GM18520 (cell line): ENCODE data around the gene PAPPA2.
"Not testable (repeated sequence)": the region's sequence is repeated elsewhere in the genome, so short reads cannot be mapped to it uniquely, and the experiment has no call there.

Experiments
- ATAC-seq: cut with Tn5 transposase; IDR thresholded peaks from one replicate; pipeline ENCODE4 v1.9.1; 2021; ENCODE audit not compliant: unreplicated experiment

The PAPPA2 gene

GRCh38 chr1:176551146-176551545 lies 88.2 kb downstream of the PAPPA2 start:
- ATAC-seq = no peak

GRCh38 chr1:176552217-176552991 lies 89.4 kb downstream of the PAPPA2 start:
- no peak for ATAC-seq

GRCh38 chr1:176552999-176553398 lies 90.0 kb downstream of the PAPPA2 start:
- ATAC-seq = no peak

- no peak for ATAC-seq
Observed at GRCh38 chr1:176556288-176556687, 93.3 kb downstream of the PAPPA2 start.

GRCh38 chr1:176557543-176558258 lies 94.7 kb downstream of the PAPPA2 start:
- no peak for ATAC-seq

GRCh38 chr1:176558561-176558960 lies 95.6 kb downstream of the PAPPA2 start:
- no peak for ATAC-seq

- ATAC-seq = no peak
Observed at GRCh38 chr1:176559474-176559873, 96.5 kb downstream of the PAPPA2 start.

- no peak for ATAC-seq
Observed at GRCh38 chr1:176559878-176560277, 96.9 kb downstream of the PAPPA2 start.

GRCh38 chr1:176560681-176561080 lies 97.7 kb downstream of the PAPPA2 start:
- ATAC-seq = no peak

GRCh38 chr1:176561761-176562160 lies 98.8 kb downstream of the PAPPA2 start:
- not testable (repeated sequence) for ATAC-seq

GRCh38 chr1:176566004-176566975 lies 103.3 kb downstream of the PAPPA2 start:
- ATAC-seq = no peak

- no peak for ATAC-seq
Observed at GRCh38 chr1:176567190-176567794, 104.3 kb downstream of the PAPPA2 start.

- ATAC-seq = no peak
Observed at GRCh38 chr1:176568185-176568584, 105.2 kb downstream of the PAPPA2 start.

- ATAC-seq = no peak
Observed at GRCh38 chr1:176574756-176575155, 111.8 kb downstream of the PAPPA2 start.

GRCh38 chr1:176575991-176576390 lies 113.0 kb downstream of the PAPPA2 start:
- no peak for ATAC-seq

GRCh38 chr1:176576670-176577069 lies 113.7 kb downstream of the PAPPA2 start:
- no peak for ATAC-seq

- ATAC-seq = no peak
Observed at GRCh38 chr1:176577646-176578197, 114.7 kb downstream of the PAPPA2 start.

- no peak for ATAC-seq
Observed at GRCh38 chr1:176579087-176579486, 116.1 kb downstream of the PAPPA2 start.

GRCh38 chr1:176595217-176595616 lies 132.2 kb downstream of the PAPPA2 start:
- ATAC-seq = no peak

GRCh38 chr1:176601348-176601747 lies 138.4 kb downstream of the PAPPA2 start:
- ATAC-seq = no peak
